ENCODE results near the gene NR4A1. TPM values are rescaled to one million over a fixed set of nuclear protein-coding genes. Genes with fewer than 3 reads are reported as not detected.

NR4A1 gene
- total RNA-seq, 4 donors from 2014 or later, result 390 to 1,252 (median 718) TPM

GRCh38 chr12:52089491-52089890, 38.2 kb downstream of the NR4A1 start:
- H3K4me1 ChIP-seq, result peaks cover 0 to 5% (median 0%) of the 10 kb centered on the region in 4 donors
- WGBS, 2 donors, result 86 to 87% methylated on average over 11 of the region's 11 CpGs
- no peaks in the 10 kb centered on the region for H3K36me3 ChIP-seq
- H3K4me3 ChIP-seq, result no peak overlapping the region
- no peak overlapping the region for H3K27ac ChIP-seq
- no peaks in the 10 kb centered on the region for H3K9me3 ChIP-seq
- H3K27me3 ChIP-seq, result peaks cover 0 to 5% of the 10 kb centered on the region in 2 donors
- TF ChIP-seq EP300 (IDR thresholded peaks at IDR 0.05) (no peak), POLR2A (IDR thresholded peaks at IDR 0.05) (no peak), CTCF (IDR thresholded peaks at IDR 0.05) (no peak)
- DNase-seq (ENCODE audit: low spot score in 2 of 2), result no peak

- H3K4me1 ChIP-seq, result peaks cover 0 to 5% (median 0%) of the 10 kb centered on the region in 4 donors
- DNase-seq (ENCODE audit: low spot score in 2 of 2), result no peak
Observed at GRCh38 chr12:52090291-52090690, 39.0 kb downstream of the NR4A1 start.

GRCh38 chr12:52091061-52091460, 39.8 kb downstream of the NR4A1 start:
- TF ChIP-seq POLR2A (IDR thresholded peaks at IDR 0.05), result no peak
- TF ChIP-seq CTCF (IDR thresholded peaks at IDR 0.05), result no peak
- TF ChIP-seq EP300 (IDR thresholded peaks at IDR 0.05), result no peak
- Histone ChIP-seq H3K36me3 (no peaks in the 10 kb centered on the region), H3K27me3 (peaks cover 0 to 5% of the 10 kb centered on the region in 2 donors), H3K9me3 (no peaks in the 10 kb centered on the region), H3K4me1 (peaks cover 0 to 4% (median 0%) of the 10 kb centered on the region in 4 donors), H3K27ac (no peak overlapping the region), H3K4me3 (no peak overlapping the region)
- 14% methylated on average over 3 of the region's 3 CpGs for WGBS, 2 donors
- no peak for DNase-seq (ENCODE audit: low spot score in 2 of 2)

More at GRCh38 chr12:52090291-52090690, 39.0 kb downstream of the NR4A1 start:
- H3K36me3 ChIP-seq, result no peaks in the 10 kb centered on the region
- H3K9me3 ChIP-seq, result no peaks in the 10 kb centered on the region
- 76 to 80% methylated on average over 10 of the region's 10 CpGs for WGBS, 2 donors
- peaks cover 0 to 5% of the 10 kb centered on the region in 2 donors for H3K27me3 ChIP-seq
- H3K4me3 ChIP-seq, result no peak overlapping the region
- no peak for TF ChIP-seq EP300 (IDR thresholded peaks at IDR 0.05)
- TF ChIP-seq CTCF (IDR thresholded peaks at IDR 0.05), result no peak
- no peak for TF ChIP-seq POLR2A (IDR thresholded peaks at IDR 0.05)
- no peak overlapping the region for H3K27ac ChIP-seq

- Histone ChIP-seq H3K27me3 (peaks cover 0 to 5% of the 10 kb centered on the region in 2 donors), H3K4me3 (no peak overlapping the region), H3K9me3 (no peaks in the 10 kb centered on the region), H3K4me1 (no peaks in the 10 kb centered on the region), H3K36me3 (no peaks in the 10 kb centered on the region), H3K27ac (no peak overlapping the region)
- no peak for TF ChIP-seq EP300 (IDR thresholded peaks at IDR 0.05)
- 65 to 75% methylated on average over 8 of the region's 8 CpGs for WGBS, 2 donors
- DNase-seq (ENCODE audit: low spot score in 2 of 2), result no peak
Observed at GRCh38 chr12:52091869-52092268, 40.6 kb downstream of the NR4A1 start.

GRCh38 chr12:52093346-52093745, 42.1 kb downstream of the NR4A1 start:
- DNase-seq (ENCODE audit: low spot score in 2 of 2), result no peak
- peaks cover 0 to 5% of the 10 kb centered on the region in 2 donors for H3K27me3 ChIP-seq
- H3K4me3 ChIP-seq, result no peak overlapping the region
- H3K36me3 ChIP-seq, result no peaks in the 10 kb centered on the region
- no peak for TF ChIP-seq CTCF (IDR thresholded peaks at IDR 0.05)
- H3K27ac ChIP-seq, result no peak overlapping the region
- WGBS, 2 donors, result 82 to 89% methylated on average over 7 of the region's 7 CpGs
- H3K9me3 ChIP-seq, result no peaks in the 10 kb centered on the region
- no peaks in the 10 kb centered on the region for H3K4me1 ChIP-seq
